ENCODE results near the gene LURAP1L. TPM values are rescaled to one million over a fixed set of nuclear protein-coding genes. Genes with fewer than 3 reads are reported as not detected.
"Not testable (repeated sequence)": the region's sequence is repeated elsewhere in the genome, so short reads cannot be mapped to it uniquely, and the experiment has no call there.

LURAP1L gene
- total RNA-seq, 1 donor from 2014 or later, result 2.6 TPM

DNA sequence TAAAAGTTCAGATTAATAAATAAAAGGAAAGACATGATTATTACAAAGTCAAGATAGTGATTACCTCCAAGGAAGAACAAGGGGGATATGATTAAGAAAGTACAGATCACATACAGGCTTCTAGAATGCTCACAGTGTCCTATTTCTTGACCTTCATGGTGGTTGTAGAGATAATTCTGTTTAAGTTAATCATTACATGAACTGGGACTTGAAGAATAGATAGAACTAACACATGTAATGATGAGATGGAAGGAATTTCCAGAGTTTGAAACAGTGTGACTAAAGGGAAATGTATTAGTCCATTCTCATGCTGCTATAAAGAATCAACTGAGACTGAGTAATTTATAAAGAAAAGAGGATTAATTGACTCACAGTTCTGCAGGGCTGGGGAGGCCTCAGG lies 72.7 kb downstream of the LURAP1L start:
- intact Hi-C loops (cut with DNase I), result no loop called here
- DNase-seq (ENCODE audit: low spot score), result no peak

DNA sequence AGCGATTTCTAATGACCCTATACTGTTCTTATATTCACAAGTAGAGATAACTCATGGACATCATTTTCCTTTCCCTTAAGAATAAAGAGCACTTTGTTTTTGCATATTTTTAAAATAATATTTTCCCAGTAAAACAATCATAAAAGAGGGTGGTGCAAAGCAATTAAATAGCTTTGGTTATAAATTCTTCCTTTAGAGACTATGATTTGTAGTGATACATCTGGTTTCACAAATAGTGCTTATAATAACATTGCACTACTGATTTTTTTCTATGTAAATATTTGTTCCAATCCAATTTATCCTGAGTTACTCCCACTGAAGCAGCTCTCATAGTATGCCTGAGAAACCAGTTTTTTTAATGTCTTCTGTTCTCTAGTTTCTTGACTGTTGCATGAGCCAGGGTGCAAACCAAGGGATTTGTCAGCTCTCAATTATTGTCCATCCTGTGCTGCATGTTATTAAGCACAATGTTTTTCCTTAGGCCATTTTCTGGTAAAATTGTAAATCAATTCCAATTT lies 74.7 kb downstream of the LURAP1L start:
- intact Hi-C loops (cut with DNase I), result no loop called here
- no peak for DNase-seq (ENCODE audit: low spot score)

- DNase-seq (ENCODE audit: low spot score), result no peak
- intact Hi-C loops (cut with DNase I), result no loop called here
These were observed 76.7 kb downstream of the LURAP1L start for GRCh38 chr9:12851341-12852090.

GRCh38 chr9:12853051-12853450 lies 78.2 kb downstream of the LURAP1L start:
- DNase-seq (ENCODE audit: low spot score), result no peak
- intact Hi-C loops (cut with DNase I), result no loop called here

GRCh38 chr9:12854221-12854620 lies 79.4 kb downstream of the LURAP1L start:
- DNase-seq (ENCODE audit: low spot score), result no peak
- intact Hi-C loops (cut with DNase I), result no loop called here

DNA sequence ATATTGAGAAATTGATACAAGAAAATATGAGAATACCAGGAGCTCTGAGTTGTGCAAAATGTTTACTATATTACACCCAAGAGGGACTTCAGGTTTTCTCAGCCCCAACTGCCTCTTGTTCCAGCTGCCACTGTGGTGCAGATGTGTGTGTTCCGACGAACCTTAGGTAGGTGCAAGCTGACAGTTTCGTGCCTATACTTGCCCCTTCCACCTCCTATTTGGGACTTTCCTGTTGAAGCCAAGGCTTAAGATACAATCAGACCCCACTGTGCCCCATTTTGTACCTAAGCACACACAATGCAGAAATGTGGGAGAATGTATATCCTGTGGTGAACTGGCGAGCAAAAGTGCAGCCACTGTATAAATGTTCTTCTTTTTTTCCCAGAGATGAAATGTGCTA lies 80.2 kb downstream of the LURAP1L start:
- intact Hi-C loops (cut with DNase I), result no loop called here
- DNase-seq (ENCODE audit: low spot score), result no peak

- DNase-seq (ENCODE audit: low spot score), result no peak
- intact Hi-C loops (cut with DNase I), result no loop called here
These were observed 81.8 kb downstream of the LURAP1L start for GRCh38 chr9:12856603-12857002.

DNA sequence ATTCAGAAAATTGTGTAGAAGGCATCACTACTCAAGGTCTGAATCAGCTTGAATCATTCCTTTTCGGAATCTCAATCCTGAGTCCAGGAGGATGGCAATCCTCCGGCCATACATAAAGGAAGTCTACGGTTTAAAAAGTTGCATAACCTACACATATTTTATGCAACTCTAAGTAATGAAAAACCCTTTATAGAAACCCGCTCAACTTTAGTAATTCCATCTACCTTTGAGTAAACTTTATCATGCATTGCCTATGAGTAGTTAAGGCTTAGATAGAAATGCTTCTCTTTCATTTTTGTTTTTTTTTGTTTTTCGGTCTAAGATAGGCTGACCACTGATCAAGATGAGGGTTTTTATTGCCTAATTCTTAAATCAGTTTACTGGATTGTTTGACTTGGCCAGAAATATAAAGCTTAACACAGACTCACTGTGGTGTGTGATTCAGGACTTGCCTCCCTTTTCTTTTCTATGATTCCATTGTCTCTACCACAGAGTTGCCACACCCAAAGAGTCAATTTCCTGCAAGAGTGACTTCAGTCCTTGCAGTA lies 85.0 kb downstream of the LURAP1L start:
- intact Hi-C loops (cut with DNase I), result loop anchor here (5.0 kb wide), 1 partner anchor 42 kb away; no protein-coding TSS in a partner anchor

GRCh38 chr9:12860998-12861397 lies 86.2 kb downstream of the LURAP1L start:
- no peak for DNase-seq (ENCODE audit: low spot score)
- intact Hi-C loops (cut with DNase I), result loop anchor here (5.0 kb wide), 1 partner anchor 44 kb away; no protein-coding TSS in a partner anchor

More for the DNA sequence above, 85.0 kb downstream of the LURAP1L start:
- no peak for DNase-seq (ENCODE audit: low spot score)

- no peak for DNase-seq (ENCODE audit: low spot score)
- intact Hi-C loops (cut with DNase I), result loop anchor here (5.0 kb wide), 1 partner anchor 46 kb away; no protein-coding TSS in a partner anchor
These were observed 88.0 kb downstream of the LURAP1L start for GRCh38 chr9:12862611-12863410.

- DNase-seq (ENCODE audit: low spot score), result no peak
- intact Hi-C loops (cut with DNase I), result loop anchor here (5.0 kb wide), 1 partner anchor 46 kb away; no protein-coding TSS in a partner anchor
These were observed 88.8 kb downstream of the LURAP1L start for GRCh38 chr9:12863618-12864017.

DNA sequence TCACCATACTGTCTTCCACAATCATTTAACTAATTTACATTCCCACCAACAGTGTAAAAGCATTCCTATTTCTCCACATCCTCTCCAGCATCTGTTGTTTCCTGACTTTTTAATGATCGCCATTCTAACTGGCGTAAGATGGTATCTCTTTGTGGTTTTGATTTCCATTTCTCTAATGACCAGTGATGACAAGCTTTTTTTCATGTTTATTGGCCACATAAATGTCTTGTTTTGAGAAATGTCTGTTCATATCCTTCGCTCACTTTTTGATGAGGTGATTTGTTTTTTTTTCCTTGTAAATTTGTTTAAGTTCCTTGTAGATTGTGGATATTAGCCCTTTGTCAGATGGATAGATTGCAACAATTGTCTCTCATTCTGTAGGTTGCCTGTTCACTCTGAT lies 90.6 kb downstream of the LURAP1L start:
- intact Hi-C loops (cut with DNase I); DNase-seq (ENCODE audit: low spot score): not testable (repeated sequence)

Other genes with a start within 250 kb of the LURAP1L start
- 102 TPM for gene TYRP1, start 81.6 kb upstream of the LURAP1L start, total RNA-seq